Stomach (tissue), 4 donors: Measurements from ENCODE around the gene KLHL29.

ENCODE experiments used
- CTCF ChIP-seq, 7 experiments: fragments of 450-650 bp in 4 of 7; fragments of 200-600 bp in 3 of 7; sonication (generic) in 3 of 7; IDR thresholded peaks; one replicate each; pipeline ENCODE4 v1.5.1; 2016 to 2019; ENCODE audit warnings: antibody characterized with exemption in 7 of 7, control low read depth in 2 of 7, mild to moderate bottlenecking in 1 of 7
- POLR2A ChIP-seq, 4 donors: fragments of 450-650 bp; IDR thresholded peaks; one replicate each; pipeline ENCODE4 v1.6.1; 2016; ENCODE audit warnings: antibody characterized with exemption in 4 of 4, control low read depth in 2 of 4, mild to moderate bottlenecking in 1 of 4, moderate library complexity in 1 of 4

GRCh38 chr2:23617811-23618215, 232.8 kb downstream of the KLHL29 start:
- TF ChIP-seq CTCF (IDR thresholded peaks at IDR 0.05) (no peak), POLR2A (IDR thresholded peaks at IDR 0.05) (no peak)
